SK-N-SH treated with all-trans-retinoic acid at 6 μM for 48 hours (cell line): Measurements from ENCODE around the gene ERP27.

Experiments
- ATAC-seq: fragments of 200-7000 bp; cut with Tn5 transposase; 3 replicates; pipeline ENCODE4 v1.9.1; 2020; ENCODE audit warnings: mild to moderate bottlenecking, moderate library complexity
- BACH2 ChIP-seq: fragments of 250-450 bp; sonication (Bioruptor Pico); IDR thresholded peaks from 2 replicates; pipeline ENCODE4 v1.9.0; 2021; ENCODE audit warnings: mild to moderate bottlenecking, borderline replicate concordance
- CREB5 ChIP-seq: fragments of 250-450 bp; sonication (Bioruptor Pico); IDR thresholded peaks from 2 replicates; pipeline ENCODE4 v1.5.1; 2020; ENCODE audit warnings: low read depth, mild to moderate bottlenecking, moderate library complexity
- CSDC2 ChIP-seq: fragments of 250-450 bp; sonication (Bioruptor Pico); IDR thresholded peaks from 2 replicates; pipeline ENCODE4 v1.5.0; 2020; ENCODE audit warnings: mild to moderate bottlenecking, moderate library complexity
- CSRNP3 ChIP-seq: fragments of 250-450 bp; sonication (Bioruptor Pico); IDR thresholded peaks from 2 replicates; pipeline ENCODE4 v1.5.1; 2021; ENCODE audit warnings: mild to moderate bottlenecking, moderate library complexity
- ESRRG ChIP-seq: fragments of 250-450 bp; sonication (Bioruptor Pico); IDR thresholded peaks from 2 replicates; pipeline ENCODE4 v1.6.1; 2021; ENCODE audit warnings: mild to moderate bottlenecking
- GLIS3 ChIP-seq: fragments of 250-450 bp; sonication (Bioruptor Pico); IDR thresholded peaks from 2 replicates; pipeline ENCODE4 v1.5.0; 2020; ENCODE audit warnings: mild to moderate bottlenecking, moderate library complexity
- ISL1 ChIP-seq: fragments of 250-450 bp; sonication (Bioruptor Pico); IDR thresholded peaks from 2 replicates; pipeline ENCODE4 v2.1.2; 2022; ENCODE audit warnings: mild to moderate bottlenecking, moderate library complexity
- OSR1 ChIP-seq: fragments of 250-450 bp; sonication (Bioruptor Pico); IDR thresholded peaks from 2 replicates; pipeline ENCODE4 v1.8.0; 2022; ENCODE audit warnings: moderate library complexity, mild to moderate bottlenecking, inconsistent platforms
- PATZ1 ChIP-seq: fragments of 250-450 bp; sonication (Bioruptor Pico); IDR thresholded peaks from 2 replicates; pipeline ENCODE4 v1.8.0; 2020; ENCODE audit warnings: mild to moderate bottlenecking, moderate library complexity, borderline replicate concordance
- POU6F1 ChIP-seq: fragments of 250-450 bp; sonication (Bioruptor Pico); IDR thresholded peaks from 2 replicates; pipeline ENCODE4 v1.8.0; 2021; ENCODE audit warnings: low read depth, mild to moderate bottlenecking, moderate library complexity, borderline replicate concordance
- PPARA ChIP-seq: fragments of 250-450 bp; sonication (Bioruptor Pico); IDR thresholded peaks from 2 replicates; pipeline ENCODE4 v1.5.0; 2020; ENCODE audit warnings: mild to moderate bottlenecking, borderline replicate concordance
- RARB ChIP-seq: fragments of 250-450 bp; sonication (Bioruptor Pico); IDR thresholded peaks from 2 replicates; pipeline ENCODE4 v1.8.0; 2021; ENCODE audit warnings: mild to moderate bottlenecking, moderate library complexity
- SNAI2 ChIP-seq: fragments of 250-450 bp; sonication (Bioruptor Pico); IDR thresholded peaks from 2 replicates; pipeline ENCODE4 v1.5.0; 2020; ENCODE audit warnings: mild to moderate bottlenecking, moderate library complexity
- TCF4 ChIP-seq: fragments of 250-450 bp; sonication (Bioruptor Pico); IDR thresholded peaks from 2 replicates; pipeline ENCODE4 v1.8.0; 2021; ENCODE audit warnings: mild to moderate bottlenecking, moderate library complexity, borderline replicate concordance
- TOX ChIP-seq: fragments of 250-450 bp; sonication (Bioruptor Pico); IDR thresholded peaks from 2 replicates; pipeline ENCODE4 v1.8.0; 2021; ENCODE audit warnings: mild to moderate bottlenecking, moderate library complexity, borderline replicate concordance
- TSHZ2 ChIP-seq: fragments of 250-450 bp; sonication (Bioruptor Pico); IDR thresholded peaks from 2 replicates; pipeline ENCODE4 v1.5.0; 2020; ENCODE audit warnings: mild to moderate bottlenecking, moderate library complexity
- ZC3H10 ChIP-seq: fragments of 250-450 bp; sonication (Bioruptor Pico); IDR thresholded peaks from 2 replicates; pipeline ENCODE4 v1.5.1; 2021; ENCODE audit warnings: mild to moderate bottlenecking, moderate library complexity
- ZFP3 ChIP-seq: fragments of 250-450 bp; sonication (Bioruptor Pico); IDR thresholded peaks from 2 replicates; pipeline ENCODE4 v1.5.0; 2020; ENCODE audit warnings: mild to moderate bottlenecking, moderate library complexity
- ZFP30 ChIP-seq: fragments of 450-650 bp; formaldehyde crosslinking; IDR thresholded peaks from 2 replicates; pipeline ENCODE4 v1.5.0; 2022; ENCODE audit warnings: mild to moderate bottlenecking, moderate library complexity
- ZNF565 ChIP-seq: fragments of 450-650 bp; formaldehyde crosslinking; conservative IDR thresholded peaks from 2 replicates; pipeline ENCODE4 v1.5.0; 2020; ENCODE audit warnings: low read depth, mild to moderate bottlenecking, moderate library complexity
- ZNF70 ChIP-seq: fragments of 450-650 bp; formaldehyde crosslinking; IDR thresholded peaks from 2 replicates; pipeline ENCODE4 v1.5.0; 2020; ENCODE audit warnings: mild to moderate bottlenecking, moderate library complexity
- ZNF8 ChIP-seq: fragments of 450-650 bp; formaldehyde crosslinking; IDR thresholded peaks from 2 replicates; pipeline ENCODE4 v1.5.0; 2020; ENCODE audit warnings: mild to moderate bottlenecking, moderate library complexity

The ERP27 gene

GRCh38 chr12:14956024-14956891 is 17.9 kb upstream of the ERP27 start:
- TF ChIP-seq PPARA (no peak), TSHZ2 (CRISPR knock-in tag) (no peak), ISL1 (CRISPR knock-in tag) (peak; percentile 35; the same call in 1 of the 2 replicates)
- no peak for ATAC-seq

GRCh38 chr12:14954269-14954668 is 15.9 kb upstream of the ERP27 start:
- ATAC-seq, result no peak
- TF ChIP-seq ISL1 (CRISPR knock-in tag), result no peak
- no peak for TF ChIP-seq SNAI2 (CRISPR knock-in tag)
- TF ChIP-seq CREB5 (CRISPR knock-in tag), result no peak
- no peak for TF ChIP-seq BACH2 (CRISPR knock-in tag)
- TF ChIP-seq ESRRG (CRISPR knock-in tag), result no peak
- TF ChIP-seq ZNF70 (CRISPR knock-in tag), result no peak
- TF ChIP-seq PPARA, result no peak
- no peak for TF ChIP-seq PATZ1
- no peak for TF ChIP-seq ZC3H10 (CRISPR knock-in tag)
- no peak for TF ChIP-seq TCF4 (CRISPR knock-in tag)
- no peak for TF ChIP-seq ZFP3 (CRISPR knock-in tag)
- TF ChIP-seq OSR1 (CRISPR knock-in tag), result no peak
- no peak for TF ChIP-seq GLIS3 (CRISPR knock-in tag)
- no peak for TF ChIP-seq POU6F1 (CRISPR knock-in tag)

- TF ChIP-seq ZNF8 (CRISPR knock-in tag) (no peak), TCF4 (CRISPR knock-in tag) (no peak), TSHZ2 (CRISPR knock-in tag) (no peak), SNAI2 (CRISPR knock-in tag) (no peak), BACH2 (CRISPR knock-in tag) (no peak), GLIS3 (CRISPR knock-in tag) (no peak), CSDC2 (CRISPR knock-in tag) (no peak), TOX (CRISPR knock-in tag) (no peak), ZC3H10 (CRISPR knock-in tag) (no peak), ZNF70 (CRISPR knock-in tag) (no peak), RARB (CRISPR knock-in tag) (no peak), CSRNP3 (CRISPR knock-in tag) (no peak), CREB5 (CRISPR knock-in tag) (no peak), ZFP3 (CRISPR knock-in tag) (no peak), OSR1 (CRISPR knock-in tag) (no peak), ESRRG (CRISPR knock-in tag) (no peak), ZFP30 (CRISPR knock-in tag) (no peak), ZNF565 (CRISPR knock-in tag) (no peak)
- ATAC-seq, result no peak
Measured at GRCh38 chr12:14953752-14954151, 15.4 kb upstream of the ERP27 start.
